Stimulated activated CD8-positive, alpha-beta memory T cell treated with anti-CD3 and anti-CD28 coated beads, Interleukin-2, amount 100 ng/mL, for 48 hours (primary cell): ENCODE results near the gene FOS.
A peak's percentile ranks its signal among the peaks of the same experiment; 100 is the strongest.
"Not testable (repeated sequence)": the region's sequence is repeated elsewhere in the genome, so short reads cannot be mapped to it uniquely, and the experiment has no call there.

Experiments used
- DNase-seq, 2 donors: peaks; one replicate each; pipeline ENCODE4 v3.0.0-alpha.2; 2020; ENCODE audit warnings: low read depth in 2 of 2

Gene FOS

GRCh38 chr14:75294649-75295033 lies 16.0 kb downstream of the FOS start:
- DNase-seq = no peak

- DNase-seq = no peak
These were observed 16.4 kb downstream of the FOS start for GRCh38 chr14:75295061-75295461.

- DNase-seq = peak; percentile 67 to 69
These were observed 17.1 kb downstream of the FOS start for GRCh38 chr14:75295491-75296345.

- no peak for DNase-seq
These were observed 18.9 kb downstream of the FOS start for GRCh38 chr14:75297411-75298040.

GRCh38 chr14:75298187-75298965 lies 19.7 kb downstream of the FOS start:
- DNase-seq = no peak

GRCh38 chr14:75299059-75299458 lies 20.4 kb downstream of the FOS start:
- DNase-seq = no peak

- DNase-seq = no peak
These were observed 20.9 kb downstream of the FOS start for GRCh38 chr14:75299576-75299975.

GRCh38 chr14:75301666-75302325 lies 23.2 kb downstream of the FOS start:
- no peak for DNase-seq

GRCh38 chr14:75303381-75303789 lies 24.8 kb downstream of the FOS start:
- DNase-seq = no peak

GRCh38 chr14:75306410-75306809 lies 27.8 kb downstream of the FOS start:
- not testable (repeated sequence) for DNase-seq

GRCh38 chr14:75306927-75307699 lies 28.5 kb downstream of the FOS start:
- DNase-seq = no peak

GRCh38 chr14:75307700-75308379 lies 29.2 kb downstream of the FOS start:
- peak; percentile 57 to 70 for DNase-seq

GRCh38 chr14:75308991-75309390 lies 30.4 kb downstream of the FOS start:
- not testable (repeated sequence) for DNase-seq

- not testable (repeated sequence) for DNase-seq
These were observed 30.9 kb downstream of the FOS start for GRCh38 chr14:75309561-75309960.

GRCh38 chr14:75310295-75311111 lies 31.9 kb downstream of the FOS start:
- DNase-seq = no peak

- no peak for DNase-seq
These were observed 32.7 kb downstream of the FOS start for GRCh38 chr14:75311356-75311755.

GRCh38 chr14:75312341-75312740 lies 33.7 kb downstream of the FOS start:
- no peak for DNase-seq

GRCh38 chr14:75313294-75313693 lies 34.7 kb downstream of the FOS start:
- DNase-seq = no peak

- DNase-seq = no peak
These were observed 36.5 kb downstream of the FOS start for GRCh38 chr14:75315144-75315543.

GRCh38 chr14:75317148-75317547 lies 38.5 kb downstream of the FOS start:
- DNase-seq = no peak
